ENCODE measurements around the gene CAMP.
"Not testable (repeated sequence)": the region's sequence is repeated elsewhere in the genome, so short reads cannot be mapped to it uniquely, and the experiment has no call there.

Gene CAMP

GRCh38 chr3:48268381-48268935 lies 45.2 kb downstream of the CAMP start:
- peak; percentile 64 for DNase-seq

GRCh38 chr3:48268936-48269561 lies 45.8 kb downstream of the CAMP start:
- no peak for DNase-seq

- no peak for DNase-seq
These were observed 46.3 kb downstream of the CAMP start for GRCh38 chr3:48269592-48269991.

GRCh38 chr3:48270306-48270705 lies 47.0 kb downstream of the CAMP start:
- no peak for DNase-seq

- DNase-seq: not testable (repeated sequence)
These were observed 47.9 kb downstream of the CAMP start for GRCh38 chr3:48271223-48271622.

GRCh38 chr3:48271763-48272498 lies 48.6 kb downstream of the CAMP start:
- no peak for DNase-seq

- DNase-seq: no peak
These were observed 50.4 kb downstream of the CAMP start for GRCh38 chr3:48273594-48274211.

GRCh38 chr3:48274452-48274851 lies 51.2 kb downstream of the CAMP start:
- no peak for DNase-seq
